HepG2 (cell line): ENCODE measurements around the gene NME4. TPM values are rescaled to one million over a fixed set of nuclear protein-coding genes. Genes with fewer than 3 reads are reported as not detected.

Experiments
- ATF2 ChIP-seq: sonication (generic); formaldehyde crosslinking; IDR thresholded peaks from 2 replicates; pipeline ENCODE4 v1.4.0; 2020; ENCODE audit warnings: missing genetic modification reagents
- CTCF ChIP-seq: sonication (generic); formaldehyde crosslinking; IDR thresholded peaks from 2 replicates; pipeline ENCODE4 v1.5.0; 2020; ENCODE audit warnings: mild to moderate bottlenecking, missing genetic modification reagents, moderate library complexity
- HDAC2 ChIP-seq: sonication (generic); formaldehyde crosslinking; IDR thresholded peaks from 2 replicates; pipeline ENCODE4 v1.4.0; 2020; ENCODE audit warnings: missing genetic modification reagents
- HNF1B ChIP-seq: sonication (generic); formaldehyde crosslinking; IDR thresholded peaks from 2 replicates; pipeline ENCODE4 v1.5.1; 2020; ENCODE audit warnings: mild to moderate bottlenecking, moderate library complexity, missing genetic modification reagents
- HOXA9 ChIP-seq: sonication (generic); formaldehyde crosslinking; IDR thresholded peaks from 2 replicates; pipeline ENCODE4 v1.8.1; 2022; ENCODE audit warnings: missing genetic modification reagents, mild to moderate bottlenecking, moderate library complexity, borderline replicate concordance
- MXD1 ChIP-seq: sonication (generic); formaldehyde crosslinking; IDR thresholded peaks from 2 replicates; pipeline ENCODE4 v1.4.0; 2020; ENCODE audit warnings: mild to moderate bottlenecking, missing genetic modification reagents
- NBN ChIP-seq: fragments of 450-650 bp; conservative IDR thresholded peaks from 2 replicates; pipeline ENCODE4 v1.6.1; 2017
- REXO4 ChIP-seq: sonication (generic); formaldehyde crosslinking; IDR thresholded peaks from 2 replicates; pipeline ENCODE4 v1.8.0; 2022; ENCODE audit warnings: missing genetic modification reagents, mild to moderate bottlenecking, borderline replicate concordance
- TAF1 ChIP-seq: sonication (generic); formaldehyde crosslinking; IDR thresholded peaks from 2 replicates; pipeline ENCODE4 v1.4.0; 2020; ENCODE audit warnings: missing genetic modification reagents
- TIGD3 ChIP-seq: sonication (generic); formaldehyde crosslinking; IDR thresholded peaks from 2 replicates; pipeline ENCODE4 v1.5.1; 2020; ENCODE audit warnings: mild to moderate bottlenecking, missing genetic modification reagents, borderline replicate concordance
- YEATS2 ChIP-seq: sonication (generic); formaldehyde crosslinking; IDR thresholded peaks from 2 replicates; pipeline ENCODE4 v1.4.0; 2020; ENCODE audit warnings: missing genetic modification reagents, borderline replicate concordance
- ZBTB39 ChIP-seq: sonication (generic); formaldehyde crosslinking; IDR thresholded peaks from 2 replicates; pipeline ENCODE4 v1.5.0; 2020; ENCODE audit warnings: missing genetic modification reagents
- ZNF121 ChIP-seq: sonication (generic); formaldehyde crosslinking; IDR thresholded peaks from 2 replicates; pipeline ENCODE4 v1.5.0; 2020; ENCODE audit warnings: mild to moderate bottlenecking, missing genetic modification reagents
- ZNF260 ChIP-seq: sonication (generic); formaldehyde crosslinking; IDR thresholded peaks from 2 replicates; pipeline ENCODE4 v1.4.0; 2020; ENCODE audit warnings: missing genetic modification reagents, low read depth, mild to moderate bottlenecking, borderline replicate concordance
- polyA plus RNA-seq, 8 experiments: library from polyadenylated mRNA; depleted of rRNA in 3 of 8; stranded (reverse) in 7 of 8; unstranded in 1 of 8; fragments of >200 nt; fragmentation: Illumina TruSeq in 4 of 8; extraction: Trizol in 4 of 8; gene quantifications; 2 replicates each; pipeline versions ENCODE4 v1.2.1 to v1.2.3, GENCODE V29; 2011 to 2016; ENCODE audit warnings: low read depth in 4 of 8, missing spikeins in 1 of 8, mixed read lengths in 1 of 8; ENCODE audit not compliant: insufficient read depth in 1 of 8
- total RNA-seq, 5 experiments: library from RNA; depleted of rRNA; stranded (reverse); fragments of >200 nt; fragmentation: Illumina TruSeq; extraction: Trizol; gene quantifications; 2 replicates each; pipeline ENCODE4 v1.2.3, GENCODE V29; 2016; ENCODE audit warnings: low read depth in 1 of 5

Gene NME4
- total and polyA plus RNA-seq, 2 of the 13 experiments (the other 11 are each of a cell fraction or from before 2014, with no cell fraction given): 121 to 263 TPM

GRCh38 chr16:426906-427249 lies 29.9 kb downstream of the NME4 start (continued):
- TF ChIP-seq HOXA9 (no peak), TAF1 (CRISPR knock-in tag) (no peak; the same call in 1 of the 2 replicates), HDAC2 (no peak), ZBTB39 (no peak), CTCF (CRISPR knock-in tag) (0 out of 2 replicates have a peak, but pooled peaks have one; percentile 0), HNF1B (CRISPR knock-in tag) (no peak), TIGD3 (no peak), YEATS2 (CRISPR knock-in tag) (no peak), MXD1 (no peak), ZNF121 (CRISPR knock-in tag) (no peak), ATF2 (CRISPR knock-in tag) (no peak), REXO4 (CRISPR knock-in tag) (no peak), ZNF260 (CRISPR knock-in tag) (no peak), NBN (no peak)
